BLaER1 treated with 17β-estradiol and CSF1 and Interleukin-3, amounts not matched to agents 10 nM and 100 nM (cell line): ENCODE measurements around the gene GGT6.

Source experiments
- H3K27ac ChIP-seq, 11 experiments: shearing (Covaris generic); formaldehyde crosslinking; 2 replicates each; pipeline ENCODE4 v1.8.1; 2022
- H3K27me3 ChIP-seq, 11 experiments: shearing (Covaris generic); formaldehyde crosslinking; 2 replicates each; pipeline ENCODE4 v1.8.1; 2022
- H3K36me3 ChIP-seq, 11 experiments: shearing (Covaris generic); formaldehyde crosslinking; 2 replicates each; pipeline ENCODE4 v1.8.1; 2022
- H3K4me1 ChIP-seq, 10 experiments: shearing (Covaris generic); formaldehyde crosslinking; 2 replicates each; pipeline ENCODE4 v1.8.1; 2022
- H3K4me2 ChIP-seq, 11 experiments: shearing (Covaris generic); formaldehyde crosslinking; 2 replicates each; pipeline ENCODE4 v1.8.1; 2022
- H3K4me3 ChIP-seq, 10 experiments: shearing (Covaris generic); formaldehyde crosslinking; 2 replicates each; pipeline ENCODE4 v1.8.1; 2022
- H3K9ac ChIP-seq, 11 experiments: shearing (Covaris generic); formaldehyde crosslinking; 2 replicates each; pipeline ENCODE4 v1.8.1; 2022
- H3K9me3 ChIP-seq, 11 experiments: shearing (Covaris generic); formaldehyde crosslinking; replicated peaks in 1 of 11; 2 replicates each; pipeline ENCODE4 v1.8.1; 2022
- H4K20me1 ChIP-seq, 11 experiments: shearing (Covaris generic); formaldehyde crosslinking; 2 replicates each; pipeline ENCODE4 v1.8.1; 2022
- Cebpa-rat ChIP-seq, 11 experiments: shearing (Covaris generic); IDR thresholded peaks; 2 replicates each; pipeline ENCODE4 v1.8.1; 2022

The GGT6 gene

DNA sequence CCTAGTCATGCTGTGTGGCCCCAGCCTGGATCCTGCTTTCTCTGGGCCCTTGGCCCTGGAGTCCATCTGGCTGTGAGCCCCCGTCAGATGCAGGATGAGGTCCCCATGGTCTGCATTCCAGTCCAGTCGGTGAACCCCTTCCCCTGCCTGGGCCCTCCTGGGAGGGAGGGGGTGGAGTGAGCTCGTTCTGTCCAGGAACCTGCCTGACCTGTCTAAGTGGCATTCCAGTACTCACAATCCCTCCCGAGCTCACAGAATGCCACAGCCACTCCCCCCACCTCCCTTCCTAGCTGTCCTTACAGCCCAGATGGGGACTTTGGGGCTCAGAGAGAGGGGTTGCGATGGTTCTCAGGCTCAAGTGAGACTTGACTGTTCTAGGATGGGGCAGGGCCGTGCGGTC lies 46.2 kb downstream of the GGT6 start:
- no peak for TF ChIP-seq Cebpa-rat (IDR thresholded peaks at IDR 0.05)

DNA sequence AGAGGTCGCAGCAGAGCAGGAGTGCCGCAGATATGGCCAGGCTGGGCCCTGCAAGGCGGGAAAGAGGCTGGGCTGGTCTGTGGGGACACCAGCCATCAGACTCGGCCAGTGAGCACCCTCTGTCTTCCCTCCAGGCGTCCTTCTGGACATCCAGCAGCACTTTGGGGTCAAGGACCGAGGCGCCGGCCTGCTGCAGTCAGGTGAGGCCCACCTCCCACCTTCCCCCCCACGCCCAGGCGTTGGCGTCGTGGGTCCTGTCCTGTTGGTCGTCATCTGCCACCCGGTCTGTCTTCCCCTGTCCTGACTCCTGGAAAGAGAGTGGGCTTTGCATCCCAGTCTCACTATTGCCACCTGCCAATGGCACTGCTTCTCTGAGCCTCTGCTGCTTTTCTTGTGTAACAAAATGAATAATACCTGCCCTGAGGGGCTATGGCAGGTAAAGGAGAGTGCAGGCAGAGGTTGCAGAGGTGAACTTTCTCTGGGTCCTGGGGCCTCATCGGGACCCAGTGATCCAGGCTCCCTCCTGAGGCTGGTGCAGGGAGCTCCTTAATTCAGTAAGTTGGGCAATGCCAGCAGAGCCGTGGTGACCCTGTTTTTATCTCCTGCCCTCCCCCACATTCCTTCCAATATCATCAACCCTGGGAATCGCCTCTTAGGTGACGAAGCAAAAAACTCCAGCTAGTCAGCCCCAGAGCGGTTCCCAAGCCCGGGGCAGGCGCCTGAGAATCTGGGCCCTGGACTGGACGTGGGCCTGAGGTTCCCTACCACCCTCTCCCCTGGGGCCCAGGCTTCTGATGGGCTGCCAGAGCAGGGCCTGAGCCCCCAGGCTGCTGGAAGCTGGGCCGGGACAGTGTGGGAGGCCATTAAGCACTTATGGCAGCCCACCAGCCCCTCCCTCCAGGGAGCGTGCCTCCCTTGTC lies 47.0 kb downstream of the GGT6 start:
- H3K36me3 ChIP-seq, result no peaks in the 10 kb centered on the region
- no peak overlapping the region for H3K4me3 ChIP-seq
- H4K20me1 ChIP-seq, result peaks cover 0 to 25% (median 0%) of the 10 kb centered on the region in 11 experiments; a peak in 4 of 22 replicates
- H3K27ac ChIP-seq, result peak overlapping the region in 6 of 11 experiments; percentile 9 to 59 (median 24); a peak in 8 of 22 replicates
- H3K27me3 ChIP-seq, result no peaks in the 10 kb centered on the region
- peak overlapping the region in 1 of 11 experiments; percentile 14; a peak in 4 of 22 replicates for H3K9ac ChIP-seq
- no peaks in the 10 kb centered on the region for H3K9me3 ChIP-seq
- no peak for TF ChIP-seq Cebpa-rat (IDR thresholded peaks at IDR 0.05)
- H3K4me1 ChIP-seq, result peaks cover 56 to 97% (median 84%) of the 10 kb centered on the region in 10 experiments
- H3K4me2 ChIP-seq, result peak overlapping the region in 2 of 11 experiments; percentile 4 to 8; a peak in 1 of 22 replicates

More for the DNA sequence above, 46.2 kb downstream of the GGT6 start:
- Histone ChIP-seq H3K36me3 (no peaks in the 10 kb centered on the region), H3K9ac (peak overlapping the region in 2 of 11 experiments; percentile 6 to 14; a peak in 4 of 22 replicates), H3K27me3 (no peaks in the 10 kb centered on the region), H3K9me3 (no peaks in the 10 kb centered on the region), H3K4me1 (peaks cover 56 to 97% (median 84%) of the 10 kb centered on the region in 10 experiments), H4K20me1 (peaks cover 0 to 17% (median 0%) of the 10 kb centered on the region in 11 experiments; a peak in 4 of 22 replicates), H3K4me3 (no peak overlapping the region), H3K4me2 (peak overlapping the region in 2 of 11 experiments; percentile 4 to 8; a peak in 1 of 22 replicates), H3K27ac (peak overlapping the region in 6 of 11 experiments; percentile 9 to 59 (median 24); a peak in 8 of 22 replicates)

GRCh38 chr17:4512156-4513112 lies 47.9 kb downstream of the GGT6 start:
- TF ChIP-seq Cebpa-rat (IDR thresholded peaks at IDR 0.05), result no peak
- Histone ChIP-seq H3K4me3 (no peak overlapping the region), H3K4me1 (peaks cover 60 to 97% (median 87%) of the 10 kb centered on the region in 10 experiments), H3K27me3 (no peaks in the 10 kb centered on the region), H3K27ac (no peak overlapping the region), H3K4me2 (peak overlapping the region in 6 of 11 experiments; percentile 83 to 94 (median 90); a peak in 10 of 22 replicates), H3K9ac (0 out of 22 replicates have a peak overlapping the region, but pooled peaks of 1 of the 11 experiments have one; percentile 18), H3K9me3 (no peaks in the 10 kb centered on the region), H3K36me3 (no peaks in the 10 kb centered on the region), H4K20me1 (peaks cover 0 to 26% (median 0%) of the 10 kb centered on the region in 11 experiments; a peak in 4 of 22 replicates)

GRCh38 chr17:4511199-4511932 lies 49.0 kb downstream of the GGT6 start:
- Histone ChIP-seq H4K20me1 (peaks cover 0 to 31% (median 0%) of the 10 kb centered on the region in 11 experiments; a peak in 4 of 22 replicates), H3K27me3 (no peaks in the 10 kb centered on the region), H3K36me3 (no peaks in the 10 kb centered on the region), H3K4me3 (no peak overlapping the region), H3K9ac (peak overlapping the region in 1 of 11 experiments; percentile 7; a peak in 2 of 22 replicates), H3K4me1 (peaks cover 59 to 95% (median 82%) of the 10 kb centered on the region in 10 experiments), H3K9me3 (no peaks in the 10 kb centered on the region), H3K4me2 (peak overlapping the region; percentile 83 to 97 (median 89)), H3K27ac (peak overlapping the region in 6 of 11 experiments; percentile 2 to 59 (median 30); a peak in 5 of 22 replicates)
- no peak for TF ChIP-seq Cebpa-rat (IDR thresholded peaks at IDR 0.05)

DNA sequence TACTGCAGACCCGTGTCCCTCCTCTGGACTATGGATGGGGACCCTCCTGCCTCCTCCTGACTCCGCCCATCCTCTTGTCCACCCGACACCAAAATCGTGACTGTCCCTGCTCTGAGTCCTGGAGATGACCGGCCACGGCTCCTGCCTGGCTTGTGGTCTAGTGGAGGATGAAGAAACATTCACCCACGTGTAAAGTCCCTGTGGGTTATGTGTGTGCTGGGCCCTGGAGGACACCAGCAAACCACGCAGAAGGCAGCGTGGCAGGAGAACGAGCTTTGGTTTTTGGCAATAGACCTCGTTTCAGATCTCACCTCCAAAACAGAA lies 49.8 kb downstream of the GGT6 start:
- Histone ChIP-seq H4K20me1 (peaks cover 0 to 39% (median 0%) of the 10 kb centered on the region in 11 experiments; a peak in 4 of 22 replicates), H3K4me1 (peaks cover 56 to 95% (median 82%) of the 10 kb centered on the region in 10 experiments), H3K4me2 (peak overlapping the region; percentile 83 to 97 (median 89)), H3K27me3 (no peaks in the 10 kb centered on the region), H3K9me3 (no peaks in the 10 kb centered on the region), H3K4me3 (0 out of 20 replicates have a peak overlapping the region, but pooled peaks of 1 of the 10 experiments have one; percentile 33), H3K27ac (peak overlapping the region in 3 of 11 experiments; percentile 28 to 59 (median 56); a peak in 6 of 22 replicates), H3K9ac (peak overlapping the region in 3 of 11 experiments; percentile 40 to 51 (median 50); a peak in 4 of 22 replicates), H3K36me3 (no peaks in the 10 kb centered on the region)
- TF ChIP-seq Cebpa-rat (IDR thresholded peaks at IDR 0.05), result no peak

- H3K9ac ChIP-seq, result peak overlapping the region; percentile 22 to 61 (median 50); a peak in 19 of 22 replicates
Measured at GRCh38 chr17:4509923-4510617, 50.3 kb downstream of the GGT6 start.

DNA sequence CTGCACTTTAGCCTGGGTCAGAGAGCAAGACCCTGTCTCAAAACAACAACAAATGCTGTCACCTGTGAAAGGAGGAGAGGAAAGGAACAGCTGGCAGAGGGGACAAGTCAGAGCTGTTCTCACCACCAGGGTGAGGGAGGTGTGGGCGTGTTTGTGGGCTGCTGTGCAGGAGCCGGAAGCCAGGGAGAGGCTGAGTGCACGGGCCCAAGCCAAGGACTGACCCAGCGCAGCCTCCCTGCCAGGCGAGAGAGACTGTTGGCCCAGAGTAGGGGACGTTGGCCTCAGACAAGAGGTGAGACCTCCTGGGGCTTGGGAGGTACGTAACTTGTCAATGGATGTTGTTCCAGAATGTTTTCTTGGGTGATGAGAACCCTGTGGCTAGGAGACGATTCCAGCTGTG lies 51.0 kb downstream of the GGT6 start:
- H3K4me2 ChIP-seq, result peak overlapping the region; percentile 83 to 97 (median 89)
- TF ChIP-seq Cebpa-rat (IDR thresholded peaks at IDR 0.05), result no peak
- peak overlapping the region in 7 of 10 experiments; percentile 18 to 46 (median 33); a peak in 7 of 20 replicates for H3K4me3 ChIP-seq
- no peaks in the 10 kb centered on the region for H3K36me3 ChIP-seq
- H3K27ac ChIP-seq, result peak overlapping the region in 10 of 11 experiments; percentile 6 to 64 (median 42); a peak in 18 of 22 replicates
- H3K9ac ChIP-seq, result peak overlapping the region; percentile 22 to 61 (median 50); a peak in 18 of 22 replicates
- no peaks in the 10 kb centered on the region for H3K27me3 ChIP-seq
- H4K20me1 ChIP-seq, result peaks cover 0 to 50% (median 0%) of the 10 kb centered on the region in 11 experiments; a peak in 4 of 22 replicates
- H3K4me1 ChIP-seq, result peaks cover 65 to 95% (median 83%) of the 10 kb centered on the region in 10 experiments
- H3K9me3 ChIP-seq, result no peaks in the 10 kb centered on the region

More at GRCh38 chr17:4509923-4510617, 50.3 kb downstream of the GGT6 start:
- H3K27me3 ChIP-seq, result no peaks in the 10 kb centered on the region
- H3K4me2 ChIP-seq, result peak overlapping the region; percentile 83 to 97 (median 89)
- H4K20me1 ChIP-seq, result peaks cover 0 to 44% (median 0%) of the 10 kb centered on the region in 11 experiments; a peak in 4 of 22 replicates
- peak overlapping the region in 7 of 10 experiments; percentile 18 to 46 (median 33); a peak in 7 of 20 replicates for H3K4me3 ChIP-seq
- H3K9me3 ChIP-seq, result no peaks in the 10 kb centered on the region
- peak overlapping the region in 10 of 11 experiments; percentile 6 to 64 (median 42); a peak in 18 of 22 replicates for H3K27ac ChIP-seq
- TF ChIP-seq Cebpa-rat (IDR thresholded peaks at IDR 0.05), result no peak
- no peaks in the 10 kb centered on the region for H3K36me3 ChIP-seq
- H3K4me1 ChIP-seq, result peaks cover 58 to 95% (median 82%) of the 10 kb centered on the region in 10 experiments
